Activated CD4-positive, alpha-beta T cell treated with anti-CD3 and anti-CD28 coated beads, Interleukin-10, Interleukin-2, amounts not matched to agents 100 ng/mL and 50 ng/mL, durations not matched to agents 16 hours and 8 hours (primary cell): Measurements from ENCODE around the gene RPL37.
A peak's percentile ranks its signal among the peaks of the same experiment; 100 is the strongest.
"Not testable (repeated sequence)": the region's sequence is repeated elsewhere in the genome, so short reads cannot be mapped to it uniquely, and the experiment has no call there.

Experiments
- DNase-seq: peaks from one replicate; pipeline ENCODE4 v3.0.0-alpha.2; 2020

The RPL37 gene

GRCh38 chr5:40834849-40835787 lies at the start of gene RPL37:
Gene RPL37, minus strand, starts transcription at chr5:40835222. Its CDS starts 37 bp downstream, at chr5:40835185.
- peak; percentile 98 for DNase-seq

GRCh38 chr5:40883051-40883450 lies 48.0 kb upstream of the RPL37 start:
- DNase-seq, result not testable (repeated sequence)

DNA sequence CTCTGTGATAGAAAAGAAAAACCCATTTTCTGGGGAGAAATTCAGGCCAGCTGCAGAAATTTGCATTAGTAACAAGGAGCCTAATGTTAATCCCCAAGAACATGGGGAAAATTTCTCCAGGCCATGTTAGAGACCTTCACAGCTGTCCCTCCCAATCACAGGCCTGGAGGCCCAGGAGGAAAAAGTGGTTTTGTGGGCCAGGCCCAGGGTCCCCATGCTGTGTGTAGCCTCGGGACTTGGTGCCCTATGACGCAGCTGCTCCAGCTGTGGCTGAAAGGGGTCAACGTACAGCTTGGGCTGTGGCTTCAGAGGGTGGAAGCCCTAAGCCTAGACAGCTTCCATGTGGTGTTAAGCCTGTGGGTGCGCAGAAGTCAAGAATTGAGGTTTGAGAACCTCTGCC lies 47.3 kb upstream of the RPL37 start:
- no peak for DNase-seq

GRCh38 chr5:40879163-40879942 lies 44.3 kb upstream of the RPL37 start:
- DNase-seq, result peak; percentile 11

- DNase-seq, result peak; percentile 25
Measured at GRCh38 chr5:40877371-40877988, 42.5 kb upstream of the RPL37 start.

DNA sequence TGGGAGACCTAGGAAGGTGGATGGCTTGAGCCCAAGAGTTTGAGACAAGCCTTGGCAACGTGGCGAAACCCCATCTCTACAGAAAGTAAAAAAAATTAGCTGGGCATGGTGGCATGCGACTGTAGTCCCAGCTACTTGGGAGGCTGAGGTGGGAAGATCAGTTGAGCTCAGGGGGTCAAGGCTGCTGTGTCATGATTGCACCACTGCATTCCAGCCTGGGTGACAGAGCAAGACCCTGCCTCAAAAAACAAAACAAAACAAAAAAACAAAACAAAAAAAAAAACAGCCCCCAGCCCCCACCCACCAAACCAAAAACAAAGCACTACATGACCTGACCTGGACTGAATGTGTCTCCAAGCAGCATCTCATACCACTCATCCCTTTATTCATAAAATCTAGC lies 40.9 kb upstream of the RPL37 start:
- no peak for DNase-seq

- DNase-seq, result no peak
Measured at GRCh38 chr5:40873286-40873880, 38.4 kb upstream of the RPL37 start.

- DNase-seq, result not testable (repeated sequence)
Measured at GRCh38 chr5:40872253-40872652, 37.2 kb upstream of the RPL37 start.

DNA sequence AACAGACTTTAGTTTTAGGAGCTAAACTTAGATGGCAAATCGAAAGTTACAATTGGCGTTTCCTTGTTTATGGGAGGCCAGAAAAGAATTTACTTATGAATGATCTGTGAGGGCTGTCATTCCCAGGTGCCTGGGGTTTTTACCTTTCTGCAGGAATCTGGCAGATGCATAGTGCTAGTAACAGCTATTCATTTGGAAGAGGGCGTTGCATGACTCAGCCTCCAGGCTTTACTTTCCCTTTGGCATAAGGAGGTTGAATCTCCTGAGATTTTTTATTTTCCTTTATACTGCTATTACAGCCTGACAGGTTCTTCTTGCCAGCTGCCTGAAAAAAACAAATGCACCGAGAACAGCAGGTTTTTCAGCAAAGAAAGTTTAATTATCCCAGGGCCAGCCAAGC lies 36.2 kb upstream of the RPL37 start:
- DNase-seq, result no peak

GRCh38 chr5:40869384-40869783 lies 34.4 kb upstream of the RPL37 start:
- no peak for DNase-seq

GRCh38 chr5:40866844-40867243 lies 31.8 kb upstream of the RPL37 start:
- no peak for DNase-seq

- not testable (repeated sequence) for DNase-seq
Measured at GRCh38 chr5:40865004-40865403, 30.0 kb upstream of the RPL37 start.

GRCh38 chr5:40860711-40861110 lies 25.7 kb upstream of the RPL37 start:
- no peak for DNase-seq

GRCh38 chr5:40853632-40854192 lies 18.7 kb upstream of the RPL37 start:
- DNase-seq, result no peak

DNA sequence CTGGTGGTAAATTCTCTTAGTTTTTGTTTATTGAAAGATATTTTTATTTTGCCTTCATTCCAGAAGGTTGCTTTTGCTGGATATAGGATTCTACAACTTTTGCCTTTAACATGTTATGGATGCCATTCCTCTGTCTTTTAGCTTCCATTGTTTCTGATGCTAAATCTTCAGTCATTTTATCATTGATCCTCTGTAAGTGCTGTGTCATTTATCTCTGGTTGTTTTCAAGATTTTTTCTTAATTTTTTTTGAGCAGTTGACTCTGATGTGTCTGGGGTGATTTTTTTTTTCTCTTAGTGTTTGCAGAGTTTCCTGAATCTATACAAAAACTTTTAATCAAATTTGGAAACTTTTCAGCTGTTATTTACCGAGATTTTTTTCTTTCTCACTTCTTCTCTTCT lies 12.5 kb upstream of the RPL37 start:
- DNase-seq, result no peak

DNA sequence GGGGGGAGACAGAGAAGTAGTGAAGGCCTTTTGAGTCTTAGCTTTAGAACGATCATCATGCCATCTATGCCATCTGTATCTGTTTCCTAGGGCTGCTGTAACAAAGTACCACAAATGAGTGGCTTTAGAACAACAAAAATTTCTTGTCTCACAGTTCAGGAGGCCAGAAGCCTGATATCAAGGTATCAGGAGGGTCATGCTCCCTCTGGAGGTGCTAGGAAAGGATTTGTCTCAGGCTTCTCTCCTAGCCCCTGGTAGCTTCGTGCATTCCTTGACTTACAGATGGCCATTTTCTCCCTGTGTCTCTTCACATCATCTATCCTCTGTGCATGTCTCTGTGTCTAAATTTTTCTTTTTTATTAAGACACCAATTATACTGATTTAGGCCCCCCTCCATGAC lies 11.3 kb upstream of the RPL37 start:
- DNase-seq, result no peak

- no peak for DNase-seq
Measured at GRCh38 chr5:40844565-40844964, 9.5 kb upstream of the RPL37 start.

- no peak for DNase-seq
Measured at GRCh38 chr5:40842351-40842750, 7.3 kb upstream of the RPL37 start.

GRCh38 chr5:40841068-40841805 lies 6.2 kb upstream of the RPL37 start, which contains the start of gene CARD6:
Gene CARD6, plus strand, starts transcription at chr5:40841367. Its CDS starts 16 bp downstream, at chr5:40841383.
- no peak for DNase-seq

GRCh38 chr5:40838086-40838485 lies 3.1 kb upstream of the RPL37 start:
- DNase-seq, result no peak

GRCh38 chr5:40834391-40834848 lies 602 bp downstream of the RPL37 start:
- peak; percentile 48 for DNase-seq
